Breast epithelium (tissue), 4 donors: ENCODE measurements around the gene ANKMY1. TPM values are rescaled to one million over a fixed set of nuclear protein-coding genes. Genes with fewer than 3 reads are reported as not detected.

Source experiments
- DNase-seq, 2 donors: peaks; one replicate each; pipeline ENCODE4 v3.0.0-alpha.2; 2019; ENCODE audit warnings: low spot score in 2 of 2
- H3K27ac ChIP-seq, 2 donors: fragments of 200-600 bp; sonication (generic) in 1 of 2; one replicate each; pipeline ENCODE4 v1.5.1; 2016 to 2019; ENCODE audit warnings: mild to moderate bottlenecking in 1 of 2
- H3K27me3 ChIP-seq, 2 donors: fragments of 200-600 bp; sonication (generic) in 1 of 2; one replicate each; pipeline versions ENCODE4 v1.5.1 to v1.6.0; 2017 to 2019; ENCODE audit warnings: control low read depth in 1 of 2, mild to moderate bottlenecking in 1 of 2
- H3K36me3 ChIP-seq: fragments of 200-600 bp; one replicate; pipeline ENCODE4 v1.5.1; 2019
- H3K4me1 ChIP-seq, 2 donors: fragments of 200-600 bp; sonication (generic); one replicate each; pipeline ENCODE4 v1.5.1; 2016 to 2019; ENCODE audit warnings: control low read depth in 1 of 2
- H3K4me3 ChIP-seq, 3 donors: fragments of 200-600 bp; sonication (generic); 1 replicate in 2 of 3; 2 replicates in 1 of 3; pipeline ENCODE4 v1.5.1; 2016 to 2019; ENCODE audit warnings: mild to moderate bottlenecking in 3 of 3, moderate library complexity in 2 of 3
- H3K9me3 ChIP-seq, 2 donors: fragments of 200-600 bp; sonication (generic) in 1 of 2; one replicate each; pipeline ENCODE4 v1.5.1; 2016 to 2019; ENCODE audit warnings: control low read depth in 1 of 2
- CTCF ChIP-seq, 3 donors: fragments of 450-650 bp; IDR thresholded peaks; one replicate each; pipeline ENCODE4 v1.5.1; 2016 to 2017; ENCODE audit warnings: antibody characterized with exemption in 3 of 3, mild to moderate bottlenecking in 3 of 3, moderate library complexity in 3 of 3
- POLR2A ChIP-seq: fragments of 450-650 bp; IDR thresholded peaks from one replicate; pipeline ENCODE4 v1.6.1; 2016; ENCODE audit warnings: antibody characterized with exemption, mild to moderate bottlenecking, moderate library complexity
- POLR2AphosphoS5 ChIP-seq, 3 donors: sonication (generic); formaldehyde crosslinking; IDR thresholded peaks; one replicate each; pipeline ENCODE4 v1.6.1; 2017; ENCODE audit warnings: antibody characterized with exemption in 3 of 3
- intact Hi-C: fragments of 100-400 bp; cut with DNase I; formaldehyde crosslinking; loops from one replicate; pipeline ENCODE4 v1.15.1; 2023; ENCODE audit warnings: low total_unique reads
- total RNA-seq, 3 donors: library from RNA; depleted of rRNA; stranded (reverse); fragments of >200 nt; gene quantifications; one replicate each; pipeline ENCODE4 v1.1.0, GENCODE V29; 2016

The ANKMY1 gene
- total RNA-seq, 3 donors from 2014 or later: 13.0 to 32.8 (median 19.0) TPM

GRCh38 chr2:240472078-240472790, 85.6 kb downstream of the ANKMY1 start:
- H3K27ac ChIP-seq: no peak overlapping the region
- H3K4me3 ChIP-seq: no peak overlapping the region
- no peaks in the 10 kb centered on the region for H3K4me1 ChIP-seq
- intact Hi-C loops: no loop called here
- H3K9me3 ChIP-seq: peaks cover 10 to 23% of the 10 kb centered on the region in 2 donors
- TF ChIP-seq POLR2AphosphoS5 (IDR thresholded peaks at IDR 0.05) (no peak), POLR2A (no peak), CTCF (IDR thresholded peaks at IDR 0.05) (no peak)
- no peaks in the 10 kb centered on the region for H3K27me3 ChIP-seq
- no peak for DNase-seq
- H3K36me3 ChIP-seq: no peaks in the 10 kb centered on the region

GRCh38 chr2:240469740-240470139, 88.0 kb downstream of the ANKMY1 start:
- H3K27ac ChIP-seq: no peak overlapping the region

GRCh38 chr2:240469239-240469636, 88.5 kb downstream of the ANKMY1 start:
- no peaks in the 10 kb centered on the region for H3K27me3 ChIP-seq
- no peaks in the 10 kb centered on the region for H3K4me1 ChIP-seq
- no peak overlapping the region for H3K27ac ChIP-seq
- peak in 1 of 2 donors; percentile 2 for DNase-seq
- intact Hi-C loops: no loop called here
- H3K36me3 ChIP-seq: no peaks in the 10 kb centered on the region
- no peak for TF ChIP-seq POLR2AphosphoS5 (IDR thresholded peaks at IDR 0.05)
- TF ChIP-seq POLR2A: no peak
- no peak for TF ChIP-seq CTCF (IDR thresholded peaks at IDR 0.05)
- H3K9me3 ChIP-seq: peaks cover 6 to 10% of the 10 kb centered on the region in 2 donors
- no peak overlapping the region for H3K4me3 ChIP-seq

More at GRCh38 chr2:240469740-240470139, 88.0 kb downstream of the ANKMY1 start:
- no peak overlapping the region for H3K4me3 ChIP-seq
- no peaks in the 10 kb centered on the region for H3K36me3 ChIP-seq
- intact Hi-C loops: no loop called here
- peaks cover 10 to 11% of the 10 kb centered on the region in 2 donors for H3K9me3 ChIP-seq
- TF ChIP-seq POLR2AphosphoS5 (IDR thresholded peaks at IDR 0.05): no peak
- no peak for TF ChIP-seq POLR2A
- no peak for TF ChIP-seq CTCF (IDR thresholded peaks at IDR 0.05)
- no peaks in the 10 kb centered on the region for H3K27me3 ChIP-seq
- DNase-seq: peak in 1 of 2 donors; percentile 10
- H3K4me1 ChIP-seq: no peaks in the 10 kb centered on the region

- Histone ChIP-seq H3K27ac (no peak overlapping the region), H3K4me3 (no peak overlapping the region), H3K27me3 (no peaks in the 10 kb centered on the region), H3K9me3 (peaks cover 0 to 10% of the 10 kb centered on the region in 2 donors), H3K4me1 (no peaks in the 10 kb centered on the region), H3K36me3 (no peaks in the 10 kb centered on the region)
- DNase-seq: peak; percentile 13 to 46
- TF ChIP-seq CTCF (IDR thresholded peaks at IDR 0.05) (no peak), POLR2A (no peak), POLR2AphosphoS5 (IDR thresholded peaks at IDR 0.05) (no peak)
- intact Hi-C loops: no loop called here
Observed at GRCh38 chr2:240468303-240469238, 89.2 kb downstream of the ANKMY1 start.
